NCI-H524 (cell line): ENCODE data around the gene ATP8A1.
"Not testable (repeated sequence)": the region's sequence is repeated elsewhere in the genome, so short reads cannot be mapped to it uniquely, and the experiment has no call there.

Source experiments
- DNase-seq, 2 experiments: peaks; one replicate each; lab custom pipeline; 2025; lab: John Stamatoyannopoulos, UW

The ATP8A1 gene

GRCh38 chr4:42501624-42502401 lies 155.1 kb downstream of the ATP8A1 start:
- no peak for DNase-seq

GRCh38 chr4:42498040-42498439 lies 158.9 kb downstream of the ATP8A1 start:
- no peak for DNase-seq

- DNase-seq, result no peak
These were observed 159.6 kb downstream of the ATP8A1 start for GRCh38 chr4:42497142-42497910.

GRCh38 chr4:42492962-42493361 lies 163.9 kb downstream of the ATP8A1 start:
- no peak for DNase-seq

- DNase-seq, result no peak
These were observed 166.9 kb downstream of the ATP8A1 start for GRCh38 chr4:42490015-42490414.

- DNase-seq, result no peak
These were observed 167.8 kb downstream of the ATP8A1 start for GRCh38 chr4:42489095-42489494.

GRCh38 chr4:42488554-42488953 lies 168.4 kb downstream of the ATP8A1 start:
- DNase-seq, result no peak

- DNase-seq, result no peak
These were observed 168.8 kb downstream of the ATP8A1 start for GRCh38 chr4:42488114-42488513.

- DNase-seq, result no peak
These were observed 169.7 kb downstream of the ATP8A1 start for GRCh38 chr4:42487230-42487629.

- not testable (repeated sequence) for DNase-seq
These were observed 170.7 kb downstream of the ATP8A1 start for GRCh38 chr4:42486156-42486555.

- no peak for DNase-seq
These were observed 172.3 kb downstream of the ATP8A1 start for GRCh38 chr4:42484630-42485029.

- DNase-seq, result no peak
These were observed 173.2 kb downstream of the ATP8A1 start for GRCh38 chr4:42483426-42484379.

GRCh38 chr4:42482516-42483327 lies 174.2 kb downstream of the ATP8A1 start:
- no peak for DNase-seq

GRCh38 chr4:42480717-42481116 lies 176.2 kb downstream of the ATP8A1 start:
- DNase-seq, result no peak

- no peak for DNase-seq
These were observed 176.6 kb downstream of the ATP8A1 start for GRCh38 chr4:42480281-42480680.

GRCh38 chr4:42478946-42479345 lies 178.0 kb downstream of the ATP8A1 start:
- DNase-seq, result no peak

GRCh38 chr4:42478509-42478908 lies 178.4 kb downstream of the ATP8A1 start:
- DNase-seq, result no peak

GRCh38 chr4:42474406-42474805 lies 182.5 kb downstream of the ATP8A1 start:
- no peak for DNase-seq

GRCh38 chr4:42473071-42473684 lies 183.7 kb downstream of the ATP8A1 start:
- no peak for DNase-seq

GRCh38 chr4:42471896-42472295 lies 185.0 kb downstream of the ATP8A1 start:
- no peak for DNase-seq

- DNase-seq, result no peak
These were observed 186.9 kb downstream of the ATP8A1 start for GRCh38 chr4:42470023-42470422.
